T-helper 2 cell treated with Interferon-gamma antibody and Interleukin-4, amounts not matched to agents 100 ng/mL and 5 ng/mL, for 36 hours (primary cell): ENCODE data around the gene RBP4. TPM values are rescaled to one million over a fixed set of nuclear protein-coding genes. Genes with fewer than 3 reads are reported as not detected.

Experiments used
- intact Hi-C: fragments of 100-400 bp; cut with micrococcal nuclease; formaldehyde crosslinking; loops from one replicate; pipeline ENCODE4 v1.15.1; 2023
- total RNA-seq: library from RNA; stranded (reverse); gene quantifications from 2 replicates; pipeline ENCODE4 v1.2.3, GENCODE V29; 2022

RBP4 gene
- total RNA-seq, 1 donor from 2014 or later: not detected

DNA sequence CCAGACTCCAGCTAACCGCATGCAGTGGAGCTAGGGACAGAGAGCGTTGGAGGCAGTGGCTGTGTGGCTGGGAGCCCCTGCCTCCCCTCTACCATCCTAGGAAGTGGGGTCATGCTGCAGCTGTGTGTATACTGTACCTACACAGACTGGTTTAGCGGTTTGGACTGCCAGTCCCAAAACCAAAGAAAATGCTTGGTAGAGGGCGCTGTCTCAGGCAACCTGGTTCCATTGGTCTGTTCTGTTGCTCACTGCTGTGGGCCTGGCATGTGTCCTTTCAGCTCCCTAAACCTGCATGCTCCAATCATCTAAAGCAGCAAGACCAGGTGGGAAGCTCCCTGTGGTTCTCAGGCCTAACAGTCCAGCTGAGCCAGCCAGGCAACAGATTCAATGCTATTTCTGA, 4.5 kb downstream of the RBP4 start:
- intact Hi-C loops: no loop called here

DNA sequence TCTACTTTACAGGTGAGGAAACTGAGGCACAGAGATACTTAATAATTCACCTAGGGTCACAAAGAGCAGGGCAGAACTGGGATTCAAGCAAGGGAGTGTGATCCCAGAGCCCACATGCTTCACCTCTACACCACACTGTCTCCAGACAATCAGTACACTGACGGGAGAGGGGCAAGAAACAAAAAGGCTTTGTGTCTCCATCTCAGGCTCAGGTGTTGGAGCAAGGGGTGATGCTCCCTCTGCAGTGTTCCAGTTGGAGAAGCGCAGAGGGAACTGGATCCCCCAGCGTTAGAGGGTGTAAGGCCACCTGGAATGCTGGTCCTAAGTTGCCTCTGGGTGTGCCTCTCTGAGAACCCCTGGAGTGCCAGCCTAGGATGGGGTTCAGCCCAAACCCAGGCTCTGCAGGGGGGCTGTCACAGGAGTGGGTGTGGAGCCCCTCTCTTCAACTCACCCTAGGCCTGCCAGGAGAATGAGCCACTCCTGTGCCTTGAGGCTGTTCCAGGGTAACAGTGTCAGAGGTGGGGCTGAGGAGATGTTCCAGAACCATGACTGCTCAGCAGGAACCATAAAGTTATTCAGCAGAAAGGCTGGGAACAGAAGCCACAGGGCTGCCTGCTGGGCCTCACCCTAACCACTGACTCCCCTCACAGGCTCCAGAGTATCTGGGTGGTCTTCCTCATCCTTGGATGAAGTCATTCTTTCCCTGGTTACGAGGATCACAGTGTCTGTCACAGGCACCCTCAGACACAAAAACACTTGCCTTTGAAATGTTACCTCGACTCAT, 5.5 kb downstream of the RBP4 start:
- intact Hi-C loops: no loop called here

GRCh38 chr10:93594518-93594917, 6.5 kb downstream of the RBP4 start:
- intact Hi-C loops: no loop called here

GRCh38 chr10:93593749-93594148, 7.3 kb downstream of the RBP4 start:
- intact Hi-C loops: no loop called here

DNA sequence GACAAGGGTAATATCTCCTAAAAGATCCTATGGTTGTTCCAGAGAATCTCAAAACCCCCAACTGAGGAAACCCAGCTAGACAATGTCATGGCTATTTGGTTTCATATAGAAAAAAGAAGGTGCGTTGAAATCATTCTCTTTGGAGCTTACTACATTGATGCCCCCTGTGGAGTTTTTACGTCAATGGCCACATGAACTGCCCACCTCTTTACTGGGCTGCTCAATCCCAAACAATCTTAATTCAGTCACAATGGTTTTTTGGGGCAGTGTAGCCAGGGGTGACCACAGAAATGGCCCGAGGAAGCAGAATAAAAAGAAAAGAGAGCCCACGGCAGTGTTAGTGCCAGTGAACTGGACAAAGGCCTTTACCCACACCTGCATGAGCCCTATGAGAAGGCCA, 7.8 kb downstream of the RBP4 start:
- intact Hi-C loops: no loop called here

DNA sequence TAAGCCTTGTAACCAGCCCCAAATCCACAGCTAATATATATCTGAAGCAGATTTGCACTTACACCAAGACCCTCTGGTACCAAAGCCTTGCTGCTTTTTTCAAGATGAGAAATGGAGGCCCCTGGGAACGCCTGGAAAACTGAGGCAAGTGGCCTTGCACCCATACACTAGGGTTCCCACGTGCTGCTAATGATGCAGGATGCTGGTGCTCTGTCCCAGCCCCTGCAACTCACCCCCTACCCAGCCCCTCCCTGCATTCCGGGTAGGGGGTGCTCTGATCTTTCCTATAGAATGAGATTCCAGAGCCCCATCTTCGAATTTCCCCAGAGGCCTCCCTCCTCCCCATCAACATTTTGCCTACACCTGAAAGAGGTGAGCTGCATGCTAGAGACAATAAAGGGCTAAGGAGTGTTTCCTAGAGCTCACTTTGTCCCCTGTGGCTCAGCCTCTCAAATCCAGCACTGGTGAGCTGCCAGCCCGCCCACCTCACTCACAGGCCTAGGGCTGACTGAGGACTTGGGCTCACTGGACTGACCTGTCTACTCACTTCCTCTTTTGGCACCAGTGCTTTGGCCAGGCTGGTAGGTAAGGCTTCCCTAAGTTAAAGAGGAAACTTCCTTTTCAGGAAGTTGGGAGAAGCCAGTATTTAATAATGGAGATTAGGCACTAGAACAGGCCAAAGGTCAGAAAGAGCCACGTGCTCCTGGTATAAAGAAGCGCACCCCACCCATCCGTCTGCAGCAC, 9.8 kb downstream of the RBP4 start:
- intact Hi-C loops: no loop called here

- intact Hi-C loops: no loop called here
These were observed 10.4 kb downstream of the RBP4 start for GRCh38 chr10:93590638-93591037.

DNA sequence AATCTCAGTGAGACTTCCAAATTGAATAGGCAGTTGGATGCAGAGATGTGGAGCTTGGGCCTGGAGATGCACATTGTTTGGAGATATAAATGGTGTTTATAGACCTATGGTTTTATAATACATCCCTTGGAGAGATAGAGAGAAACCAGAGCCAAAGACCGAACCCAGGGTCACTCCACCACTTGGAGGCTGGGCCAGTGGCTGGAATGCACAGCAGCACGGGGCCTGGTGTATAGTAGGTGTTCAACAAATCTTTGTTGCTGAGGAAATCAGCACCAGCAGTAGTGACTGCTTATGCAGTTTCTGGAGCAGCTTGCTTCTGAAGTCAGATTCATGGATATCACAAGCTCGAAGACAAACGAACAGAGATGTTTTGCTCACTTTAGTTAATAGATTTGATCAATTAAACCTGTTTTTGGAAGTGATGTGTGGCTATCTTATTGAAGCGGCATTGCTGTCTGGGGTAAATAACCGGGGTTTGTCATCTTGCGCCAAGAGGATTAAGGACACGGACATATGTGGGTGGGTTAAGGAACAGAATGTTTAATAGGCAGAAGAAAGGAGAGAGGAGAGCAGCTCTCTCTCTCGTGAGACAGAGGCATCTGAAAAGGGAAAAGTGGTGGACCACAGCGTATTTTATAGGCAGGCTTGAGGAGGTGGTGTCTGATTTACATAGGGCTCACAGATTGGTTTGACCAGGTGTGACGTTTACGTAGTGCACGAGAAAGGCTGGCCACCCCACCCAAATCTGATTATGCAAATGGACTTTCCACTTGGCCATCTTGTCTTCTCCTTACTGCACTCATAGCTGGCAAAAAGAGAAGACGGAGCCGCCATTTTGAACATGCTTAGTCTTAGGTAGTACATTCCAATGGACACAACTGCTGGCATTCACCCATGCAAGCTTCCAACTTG, 11.1 kb downstream of the RBP4 start:
- intact Hi-C loops: no loop called here

- intact Hi-C loops: no loop called here
These were observed 16.6 kb downstream of the RBP4 start for GRCh38 chr10:93584445-93584844.

GRCh38 chr10:93580828-93581227, 20.2 kb downstream of the RBP4 start:
- intact Hi-C loops: no loop called here

- intact Hi-C loops: no loop called here
These were observed 20.9 kb downstream of the RBP4 start for GRCh38 chr10:93579985-93580711.

DNA sequence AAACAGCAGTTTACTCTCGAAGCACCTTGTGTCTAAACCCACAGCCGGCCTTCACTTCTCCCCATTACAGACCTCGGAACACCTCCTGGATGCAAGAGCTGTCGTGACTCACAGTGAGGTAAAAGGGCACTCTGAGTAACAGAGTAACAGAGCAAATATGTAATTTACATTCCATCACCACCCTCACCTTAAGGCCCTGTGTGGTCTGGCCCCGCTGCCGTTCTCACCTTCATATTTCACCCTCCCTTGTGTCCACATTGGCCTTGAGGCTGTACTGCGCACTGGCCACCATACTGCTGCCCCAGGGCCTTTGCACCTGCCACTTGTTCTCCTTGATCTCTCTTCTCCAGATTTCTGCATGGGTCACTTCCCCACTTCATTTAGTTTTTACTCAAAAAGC, 21.9 kb downstream of the RBP4 start:
- intact Hi-C loops: no loop called here

DNA sequence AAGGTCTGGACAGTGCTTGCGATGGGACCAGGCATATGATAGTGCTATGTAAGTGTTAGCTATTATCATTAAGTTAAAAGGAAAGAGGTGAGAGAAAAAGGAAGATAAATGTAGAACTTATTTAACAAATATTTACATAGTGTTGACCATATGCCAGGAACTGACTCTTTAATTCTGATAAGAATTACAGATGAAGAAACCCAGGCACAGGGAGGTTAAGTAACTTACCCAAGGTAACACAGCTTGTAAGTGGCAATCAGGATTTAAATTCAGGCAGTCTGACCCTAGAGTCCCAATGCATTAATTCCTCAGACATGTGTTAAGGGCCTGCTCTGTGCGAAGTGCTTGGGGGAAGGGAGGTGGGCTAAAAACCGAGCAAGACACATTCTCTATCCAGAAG, 23.5 kb downstream of the RBP4 start:
- intact Hi-C loops: no loop called here

DNA sequence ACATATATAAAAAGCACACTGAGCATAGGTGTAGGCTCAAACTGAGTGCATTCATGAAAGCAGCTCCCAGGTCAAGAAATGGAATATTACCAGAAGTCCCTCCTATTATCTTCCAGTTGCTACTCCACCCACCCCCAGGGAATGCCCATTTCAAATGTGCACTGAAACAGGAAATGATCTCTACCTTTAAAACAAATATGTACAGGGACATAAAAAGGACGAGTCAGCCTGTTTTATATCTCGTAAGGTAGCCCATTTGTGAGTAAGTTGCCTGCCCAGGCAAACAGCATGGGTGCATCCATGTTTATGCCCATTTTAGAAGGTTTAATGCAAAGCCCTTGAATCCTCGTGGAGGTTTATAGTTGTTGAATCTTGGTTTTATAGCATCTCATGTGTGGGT, 24.1 kb downstream of the RBP4 start:
- intact Hi-C loops: no loop called here

DNA sequence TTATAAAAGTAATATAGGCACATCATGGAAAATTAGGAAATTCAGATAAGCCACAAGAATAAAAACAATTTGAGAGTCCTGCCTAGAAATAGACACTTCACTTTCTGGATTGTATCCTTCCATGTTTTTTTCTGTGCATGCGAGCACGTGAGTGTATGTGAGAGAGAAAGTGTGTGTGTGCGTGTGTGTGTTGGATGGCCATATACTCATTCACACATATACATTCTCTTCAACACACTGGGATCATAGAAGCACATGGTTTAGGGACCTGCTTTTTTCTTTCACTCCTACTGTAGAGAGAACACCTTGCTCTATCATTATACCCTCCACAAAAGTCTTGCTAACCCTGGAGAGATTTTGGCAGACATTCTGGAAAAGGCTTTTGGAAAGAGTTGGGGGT, 27.1 kb downstream of the RBP4 start:
- intact Hi-C loops: no loop called here

DNA sequence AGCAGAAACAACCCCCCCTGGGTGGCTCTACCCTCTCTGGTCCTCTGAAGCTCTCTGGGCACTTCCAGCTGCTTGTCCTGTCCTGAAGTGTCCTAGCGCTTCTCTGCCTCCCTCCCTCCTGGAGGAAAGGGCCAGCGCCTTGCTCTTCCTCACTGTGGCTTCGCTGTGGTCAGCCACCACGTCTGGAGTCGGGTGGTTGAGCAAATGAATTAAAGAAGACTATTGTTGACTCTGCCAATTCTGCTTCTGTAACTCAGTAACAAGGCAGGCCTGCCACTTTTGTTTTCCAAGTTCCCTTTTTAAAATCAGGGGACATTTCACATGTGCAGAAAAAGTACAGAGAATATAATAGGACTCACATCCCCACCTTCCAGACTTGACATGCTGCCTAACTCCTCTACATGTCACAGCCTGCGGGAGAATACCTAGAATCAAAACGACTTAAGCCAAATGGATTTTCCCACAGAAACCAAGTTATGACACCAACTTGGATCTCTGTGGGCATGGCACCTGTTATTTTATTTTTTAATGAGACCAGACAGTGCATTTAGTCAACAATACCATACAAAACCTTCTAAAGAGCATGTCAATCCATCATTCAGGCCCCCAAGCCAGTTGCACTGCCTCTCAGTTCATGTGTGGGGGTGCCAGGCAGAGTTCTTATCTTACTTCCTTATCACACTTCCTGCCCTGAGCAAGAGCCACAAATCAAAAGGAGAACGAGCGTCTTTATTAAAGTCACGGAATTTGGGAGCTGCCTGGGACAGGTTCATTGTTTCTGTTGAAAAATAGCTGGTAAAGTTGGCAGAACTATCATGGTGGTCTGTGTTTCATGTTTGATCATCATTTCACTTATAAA, 27.8 kb downstream of the RBP4 start:
- intact Hi-C loops: no loop called here

DNA sequence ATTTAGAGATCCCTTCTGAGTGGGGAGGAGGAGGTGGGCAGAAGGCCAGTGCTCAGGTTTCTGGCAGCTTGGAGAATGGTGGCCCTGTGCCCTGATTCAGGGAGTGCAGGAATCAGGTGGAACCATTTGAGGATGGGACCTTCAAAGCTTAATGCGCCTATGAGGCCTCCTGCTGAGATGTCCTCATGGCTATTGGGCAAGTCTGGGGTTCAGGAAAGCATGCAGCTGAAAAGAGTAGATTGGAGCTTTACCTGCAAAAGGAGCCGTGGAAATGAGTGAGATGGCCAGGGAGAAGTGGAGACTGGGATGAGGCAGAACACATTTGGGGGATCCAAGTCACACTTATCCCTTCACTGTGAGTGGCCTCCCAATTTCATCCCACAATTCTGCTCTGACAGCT, 28.4 kb downstream of the RBP4 start:
- intact Hi-C loops: no loop called here

DNA sequence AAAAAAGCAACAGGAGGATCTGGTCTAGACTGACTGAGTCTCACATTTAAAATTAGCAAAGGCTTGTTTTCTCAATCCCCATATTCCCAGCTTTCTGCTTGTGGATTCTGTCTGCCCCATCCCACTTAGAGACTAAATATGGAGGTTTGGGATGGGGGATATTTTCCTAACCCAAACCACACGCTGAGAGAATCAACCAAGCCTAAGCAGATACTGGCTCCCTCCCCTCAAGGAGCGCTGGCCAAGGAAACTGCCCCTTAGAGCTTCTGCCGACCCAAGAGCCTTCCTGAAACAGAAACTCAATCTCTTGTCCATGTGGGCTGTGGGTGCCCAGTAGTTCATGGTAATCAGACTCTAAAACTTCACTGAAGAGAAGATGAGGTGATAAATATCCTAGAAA, 30.7 kb downstream of the RBP4 start:
- intact Hi-C loops: no loop called here

GRCh38 chr10:93568105-93568390, 33.0 kb downstream of the RBP4 start:
- intact Hi-C loops: no loop called here

GRCh38 chr10:93567277-93568104, 33.5 kb downstream of the RBP4 start:
- intact Hi-C loops: no loop called here
